ENCODE results near the gene KLHL1. TPM values are rescaled to one million over a fixed set of nuclear protein-coding genes. Genes with fewer than 3 reads are reported as not detected.

KLHL1 gene
- total and polyA plus RNA-seq, 2 of the 13 experiments (the other 11 are each of a cell fraction or from before 2014, with no cell fraction given), result 0.01 TPM; not detected in 1

- intact Hi-C loops (cut with micrococcal nuclease; ENCODE audit: unreplicated experiment), result no loop called here
- FAIRE-seq (no peak), DNase-seq (ENCODE audit: low spot score) (no peak), ATAC-seq (no peak)
- no peak for TF ChIP-seq SNAI1 (CRISPR knock-in tag; IDR thresholded peaks at IDR 0.05; ENCODE audit: borderline replicate concordance)
- no peak for TF ChIP-seq CAMTA2 (CRISPR knock-in tag; IDR thresholded peaks at IDR 0.05; ENCODE audit: borderline replicate concordance)
- no peak for TF ChIP-seq ZNF83 (CRISPR knock-in tag; IDR thresholded peaks at IDR 0.05; ENCODE audit: borderline replicate concordance)
- no peak for TF ChIP-seq ESRRA (CRISPR knock-in tag; IDR thresholded peaks at IDR 0.05; ENCODE audit: low read depth)
- TF ChIP-seq ZNF333 (CRISPR knock-in tag; IDR thresholded peaks at IDR 0.05; ENCODE audit: borderline replicate concordance), result no peak
- no peak for TF ChIP-seq MED8 (CRISPR knock-in tag; IDR thresholded peaks at IDR 0.05; ENCODE audit: insufficient replicate concordance)
- no peak for TF ChIP-seq MAFF (IDR thresholded peaks at IDR 0.05; ENCODE audit: low read depth, low read length)
- no peak for TF ChIP-seq FOXA3 (CRISPR knock-in tag; IDR thresholded peaks at IDR 0.05)
- TF ChIP-seq MXI1 (IDR thresholded peaks at IDR 0.05; ENCODE audit: borderline replicate concordance, low read depth, low read length), result no peak
- no peak for TF ChIP-seq TCF7 (IDR thresholded peaks at IDR 0.05; ENCODE audit: low read depth)
- no peak for TF ChIP-seq ARID5B (CRISPR knock-in tag; IDR thresholded peaks at IDR 0.05)
- no peak for TF ChIP-seq NFIC (IDR thresholded peaks at IDR 0.05; ENCODE audit: low read length)
- no peak for TF ChIP-seq LCORL (IDR thresholded peaks at IDR 0.05)
- no peak for TF ChIP-seq LCORL (CRISPR knock-in tag; IDR thresholded peaks at IDR 0.05)
- TF ChIP-seq ATF1 (CRISPR knock-in tag; IDR thresholded peaks at IDR 0.05), result no peak
- TF ChIP-seq ZSCAN9 (CRISPR knock-in tag; IDR thresholded peaks at IDR 0.05; ENCODE audit: borderline replicate concordance), result no peak
- no peak for TF ChIP-seq FOSL2 (CRISPR knock-in tag; IDR thresholded peaks at IDR 0.05)
- no peak for TF ChIP-seq KLF11 (CRISPR knock-in tag; IDR thresholded peaks at IDR 0.05)
- no peak for TF ChIP-seq ZNF253 (CRISPR knock-in tag; IDR thresholded peaks at IDR 0.05; ENCODE audit: borderline replicate concordance)
- no peak for TF ChIP-seq HOXD1 (CRISPR knock-in tag; IDR thresholded peaks at IDR 0.05)
- Histone ChIP-seq H3K9me3 (ENCODE audit: low read length) (no peaks in the 10 kb centered on the region), H3K4me2 (ENCODE audit: low read depth, low read length) (no peak overlapping the region), H3K4me1 (ENCODE audit: insufficient read depth, low read length) (no peaks in the 10 kb centered on the region), H3K27ac (ENCODE audit: extremely low read length, insufficient read depth, low read length) (no peak overlapping the region), H3K9ac (ENCODE audit: insufficient read depth, low read depth, low read length) (no peak overlapping the region), H4K20me1 (ENCODE audit: insufficient read depth, low read length) (no peaks in the 10 kb centered on the region), H3K79me2 (ENCODE audit: insufficient read depth, low read length) (no peaks in the 10 kb centered on the region), H3K36me3 (replicated peaks in 1 of 2; ENCODE audit: control insufficient read depth in 1 of 2, insufficient read depth in 2 of 2, low read length in 2 of 2) (no peaks in the 10 kb centered on the region), H3K4me3 (replicated peaks in 1 of 3; ENCODE audit: insufficient read depth in 1 of 3, low read depth in 2 of 3, low read length in 3 of 3) (no peak overlapping the region), H2AFZ (ENCODE audit: low read length) (no peak overlapping the region), H3K27me3 (ENCODE audit: control insufficient read depth in 1 of 2, insufficient read depth in 2 of 2, low read length in 2 of 2) (no peaks in the 10 kb centered on the region; a peak in 1 of 5 replicates)
- BruUV-seq (replicated peaks), result no TSS peak
- ChIA-PET CTCF (ENCODE audit: low intra/inter-chr PET ratio, low total read pairs) (no interaction called here), POLR2A (no interaction called here)
- WGBS (ENCODE audit: low lambda C conversion rate), result 3% methylated on average over 1 of the region's 1 CpG
- in situ Hi-C loops (cut with HindIII; ENCODE audit: extremely low pct_ligation_motif_present, low pct_unique_long_range_greater_than_20kb), result no loop called here
Measured at GRCh38 chr13:70043685-70044084, 64.6 kb downstream of the KLHL1 start.
